DND-41 (cell line): ENCODE results near the gene SRRM2.

Experiments
- CTCF ChIP-seq: IDR thresholded peaks from 2 replicates; pipeline ENCODE4 v1.5.1; 2012; ENCODE audit warnings: borderline replicate concordance, low read length, moderate library complexity, mild to moderate bottlenecking; ENCODE audit not compliant: poor library complexity, severe bottlenecking; ENCODE audit errors: extremely low read depth
- EZH2 ChIP-seq: IDR thresholded peaks from 3 replicates; pipeline ENCODE4 v1.6.1; 2012; ENCODE audit warnings: borderline replicate concordance, low read depth, mild to moderate bottlenecking, moderate library complexity, low read length, inconsistent platforms; ENCODE audit not compliant: severe bottlenecking

DNA sequence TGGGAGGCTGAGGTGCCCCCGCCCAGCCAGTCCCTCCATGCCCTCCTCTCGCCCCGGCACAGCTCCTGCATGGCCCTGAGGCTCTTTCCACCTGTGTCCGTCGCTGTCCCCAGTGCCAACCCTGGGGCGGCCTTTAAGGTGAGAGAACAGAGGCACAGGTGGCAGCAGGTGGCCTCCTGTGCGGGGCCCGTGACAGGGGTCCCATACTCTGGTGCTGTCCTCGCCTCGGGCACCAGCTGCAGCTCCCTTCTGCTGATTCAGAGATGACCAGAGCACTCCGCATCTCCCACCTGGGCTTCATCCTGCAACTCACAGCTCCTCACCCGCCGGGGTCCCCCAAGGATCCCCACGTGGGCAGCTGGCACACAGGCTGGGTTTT is 40.4 kb upstream of the SRRM2 start:
- TF ChIP-seq CTCF: no peak
- TF ChIP-seq EZH2: no peak
